ENCODE data around the gene SLC4A2.

The SLC4A2 gene

DNA sequence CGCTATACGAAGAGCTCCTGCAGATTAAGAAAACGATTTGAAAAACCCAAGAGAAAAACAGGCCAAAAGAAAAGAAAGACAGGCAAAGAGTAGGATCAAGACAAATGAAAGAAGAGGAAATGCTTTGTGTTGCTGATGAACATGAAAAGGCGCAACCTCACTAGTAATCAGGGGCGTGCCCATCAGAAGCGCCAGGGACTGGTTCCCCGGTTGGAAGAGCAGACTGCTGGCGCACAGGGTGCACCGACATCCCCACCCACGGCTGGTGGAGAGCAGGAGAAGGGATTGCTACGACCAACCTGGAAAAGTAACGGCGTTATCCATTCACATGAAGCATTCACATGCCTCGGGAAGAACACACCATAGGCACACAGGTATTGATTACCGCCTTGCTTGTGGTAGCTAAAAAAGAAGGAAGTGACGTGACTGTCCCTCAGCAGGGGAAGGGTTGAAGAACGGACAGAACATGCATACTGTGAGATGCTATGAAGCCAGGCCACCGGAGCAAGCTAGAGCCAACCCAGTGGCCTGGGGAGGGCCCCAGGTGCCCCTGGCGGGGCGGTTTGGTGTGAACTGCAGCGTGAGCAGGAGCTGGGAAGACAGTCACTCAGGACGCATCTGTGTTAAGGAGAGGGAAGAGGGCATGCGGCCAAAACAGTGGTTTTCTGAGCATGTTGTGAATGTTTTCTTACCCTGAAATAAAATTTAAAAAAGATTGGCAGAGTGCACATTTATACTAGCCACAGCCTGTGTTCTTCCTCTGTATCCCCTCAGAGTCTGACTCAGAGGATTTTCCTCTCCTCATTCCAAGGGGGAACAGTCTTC is 45.2 kb downstream of the SLC4A2 start:
- Mint-ChIP-seq H3K27ac (no peak overlapping the region), H3K9me3 (no peaks in the 10 kb centered on the region), H3K4me1 (ENCODE audit: low read depth) (no peaks in the 10 kb centered on the region), H3K27me3 (ENCODE audit: low read depth) (no peaks in the 10 kb centered on the region), H3K36me3 (ENCODE audit: low read depth) (peaks cover 1% of the 10 kb centered on the region), H3K4me3 (no peak overlapping the region)

DNA sequence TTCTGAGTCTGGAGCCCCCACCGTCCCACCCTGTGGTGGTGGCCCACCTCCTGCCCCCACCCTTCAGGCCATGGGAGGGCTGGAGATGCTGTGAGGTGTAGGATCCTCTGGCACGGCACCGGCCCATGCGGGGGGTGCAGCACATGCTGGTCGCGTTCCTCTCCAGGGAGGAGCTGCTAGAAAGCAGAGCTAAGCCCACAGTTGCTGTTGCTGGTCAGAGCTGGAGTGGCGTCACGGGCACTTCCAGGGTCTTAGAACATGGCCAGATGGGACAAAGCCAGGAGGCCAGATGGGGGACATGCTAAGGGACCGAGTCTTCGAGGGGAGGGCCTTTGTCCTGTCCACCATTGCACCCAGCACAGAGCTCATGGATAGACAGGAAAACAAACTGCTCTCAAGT is 48.5 kb downstream of the SLC4A2 start:
- H3K27me3 Mint-ChIP-seq (ENCODE audit: low read depth): peaks cover 8% of the 10 kb centered on the region
- no peak overlapping the region for H3K27ac Mint-ChIP-seq
- peaks cover 3% of the 10 kb centered on the region for H3K4me1 Mint-ChIP-seq (ENCODE audit: low read depth)
- peaks cover 1% of the 10 kb centered on the region for H3K36me3 Mint-ChIP-seq (ENCODE audit: low read depth)
- no peak overlapping the region for H3K4me3 Mint-ChIP-seq
- H3K9me3 Mint-ChIP-seq: no peaks in the 10 kb centered on the region

DNA sequence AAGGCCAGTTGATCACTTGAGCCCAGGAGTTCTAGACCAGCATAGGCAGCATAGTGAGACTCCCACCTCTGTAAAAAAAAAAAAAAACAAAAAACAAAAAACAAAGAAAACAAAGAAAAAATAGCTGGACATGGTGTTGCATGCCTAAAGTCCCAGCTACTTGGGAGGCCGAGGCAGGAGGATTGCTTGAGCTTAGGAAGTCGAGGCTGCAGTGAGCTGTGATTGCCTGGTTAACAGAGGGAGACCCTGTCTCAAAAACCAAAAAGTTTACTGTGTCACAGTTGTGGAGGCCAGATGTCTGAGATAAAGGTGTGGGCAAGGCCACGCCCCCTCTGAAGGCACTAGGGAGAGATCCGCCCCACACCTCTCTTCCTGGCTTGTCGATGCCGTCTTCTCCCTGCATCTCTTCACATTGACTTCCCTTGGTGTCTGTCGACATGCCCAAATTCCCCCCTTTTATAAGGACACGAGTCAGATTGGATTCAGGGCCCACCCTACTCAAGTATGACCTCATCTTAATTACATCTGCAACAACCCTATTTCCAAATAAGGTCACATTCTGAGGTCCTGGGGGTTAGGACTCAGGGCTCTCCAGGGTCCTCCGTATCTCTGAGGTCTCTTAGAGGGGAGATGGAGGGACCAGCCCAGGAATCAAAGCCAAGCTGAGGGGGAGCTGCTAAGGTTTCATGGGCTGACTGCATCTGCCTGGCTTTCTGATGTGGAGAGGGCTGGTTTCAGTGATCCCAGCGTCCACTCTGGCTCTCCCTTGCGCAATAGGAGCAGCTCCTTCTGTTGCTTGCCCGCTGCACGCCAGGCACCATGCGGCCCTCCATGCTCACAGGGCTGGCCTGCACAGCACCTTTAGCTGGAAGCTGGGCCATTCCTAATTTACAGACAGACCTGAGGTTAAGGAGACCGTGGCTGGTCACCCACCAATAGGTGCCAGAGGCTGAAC is 50.0 kb downstream of the SLC4A2 start:
- H3K4me3 Mint-ChIP-seq: no peak overlapping the region
- peaks cover 3% of the 10 kb centered on the region for H3K4me1 Mint-ChIP-seq (ENCODE audit: low read depth)
- no peak overlapping the region for H3K27ac Mint-ChIP-seq
- H3K36me3 Mint-ChIP-seq (ENCODE audit: low read depth): peaks cover 1% of the 10 kb centered on the region
- H3K27me3 Mint-ChIP-seq (ENCODE audit: low read depth): peaks cover 20% of the 10 kb centered on the region
- no peaks in the 10 kb centered on the region for H3K9me3 Mint-ChIP-seq

DNA sequence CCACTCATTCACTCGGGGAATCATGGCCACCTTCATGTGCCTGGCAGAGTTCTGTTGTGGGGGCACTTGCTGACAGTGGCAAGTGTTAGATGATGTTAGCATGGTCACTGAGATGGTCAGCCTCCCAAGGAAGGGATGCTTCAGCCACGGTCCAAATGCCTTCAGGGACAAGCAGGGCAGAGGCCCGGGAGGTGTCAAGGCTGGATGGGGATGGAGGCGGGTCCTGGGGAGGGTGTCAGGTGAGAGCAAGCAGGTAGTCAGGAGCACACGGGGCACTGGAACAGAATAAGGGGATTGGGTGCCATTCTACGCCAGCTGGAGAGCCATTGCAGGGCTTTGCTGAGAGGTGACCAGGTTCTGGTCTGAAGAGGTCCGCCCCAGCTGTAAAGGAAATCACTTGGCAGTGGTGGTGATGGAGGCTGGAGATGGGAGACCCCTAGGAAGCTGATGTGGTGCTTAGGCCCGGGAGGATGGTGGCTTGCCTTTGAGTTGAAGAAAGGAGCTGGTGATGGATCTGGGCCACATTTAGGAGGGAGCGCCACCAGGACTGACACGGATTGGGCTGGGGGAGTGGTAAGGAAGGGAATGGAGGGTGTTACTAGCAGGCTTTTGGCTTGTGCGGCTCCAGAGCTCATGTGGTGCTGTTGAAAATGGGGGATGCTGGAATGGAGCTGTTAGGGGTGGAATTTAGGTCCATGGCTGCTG is 51.0 kb downstream of the SLC4A2 start:
- no peak overlapping the region for H3K27ac Mint-ChIP-seq
- H3K4me1 Mint-ChIP-seq (ENCODE audit: low read depth): peaks cover 3% of the 10 kb centered on the region
- no peaks in the 10 kb centered on the region for H3K9me3 Mint-ChIP-seq
- H3K4me3 Mint-ChIP-seq: no peak overlapping the region
- H3K27me3 Mint-ChIP-seq (ENCODE audit: low read depth): peaks cover 20% of the 10 kb centered on the region
- H3K36me3 Mint-ChIP-seq (ENCODE audit: low read depth): no peaks in the 10 kb centered on the region

DNA sequence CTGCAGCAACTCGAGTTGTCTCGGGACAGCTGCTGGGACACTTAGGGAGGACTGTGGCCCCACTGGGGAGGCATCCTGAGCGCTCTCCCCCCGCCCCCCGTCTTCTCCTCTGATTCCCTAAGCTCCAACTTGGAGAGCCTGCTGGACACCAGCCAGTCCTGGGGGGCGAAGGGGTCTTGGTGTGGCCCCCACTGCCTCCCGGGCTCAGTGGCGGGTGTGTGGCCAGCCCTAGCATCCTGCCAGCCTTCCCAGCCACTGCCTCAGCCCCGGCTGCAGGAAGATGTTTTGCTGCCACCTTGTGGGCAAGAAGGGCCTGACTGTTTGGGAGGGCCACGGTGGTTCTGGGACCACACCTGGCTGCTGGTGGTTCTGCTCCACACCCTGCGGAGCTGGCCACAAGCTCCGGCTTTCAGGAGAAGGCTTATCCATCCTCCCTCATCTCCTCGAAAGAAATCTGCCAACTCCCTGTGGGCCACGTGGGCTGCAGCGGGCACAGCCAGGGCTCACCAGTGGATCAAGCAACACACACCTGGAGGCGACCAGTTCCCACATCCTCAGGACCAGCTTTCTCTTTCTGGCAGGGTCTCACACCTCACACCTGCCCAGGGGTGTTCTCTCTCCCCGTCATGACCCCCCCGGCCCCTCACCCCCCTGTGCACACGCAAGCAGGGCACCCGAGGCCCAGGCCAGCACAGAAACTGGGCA is 51.7 kb downstream of the SLC4A2 start:
- Mint-ChIP-seq H3K27ac (no peak overlapping the region), H3K4me1 (ENCODE audit: low read depth) (peaks cover 3% of the 10 kb centered on the region), H3K36me3 (ENCODE audit: low read depth) (no peaks in the 10 kb centered on the region), H3K9me3 (no peaks in the 10 kb centered on the region), H3K4me3 (no peak overlapping the region), H3K27me3 (ENCODE audit: low read depth) (peaks cover 25% of the 10 kb centered on the region)

DNA sequence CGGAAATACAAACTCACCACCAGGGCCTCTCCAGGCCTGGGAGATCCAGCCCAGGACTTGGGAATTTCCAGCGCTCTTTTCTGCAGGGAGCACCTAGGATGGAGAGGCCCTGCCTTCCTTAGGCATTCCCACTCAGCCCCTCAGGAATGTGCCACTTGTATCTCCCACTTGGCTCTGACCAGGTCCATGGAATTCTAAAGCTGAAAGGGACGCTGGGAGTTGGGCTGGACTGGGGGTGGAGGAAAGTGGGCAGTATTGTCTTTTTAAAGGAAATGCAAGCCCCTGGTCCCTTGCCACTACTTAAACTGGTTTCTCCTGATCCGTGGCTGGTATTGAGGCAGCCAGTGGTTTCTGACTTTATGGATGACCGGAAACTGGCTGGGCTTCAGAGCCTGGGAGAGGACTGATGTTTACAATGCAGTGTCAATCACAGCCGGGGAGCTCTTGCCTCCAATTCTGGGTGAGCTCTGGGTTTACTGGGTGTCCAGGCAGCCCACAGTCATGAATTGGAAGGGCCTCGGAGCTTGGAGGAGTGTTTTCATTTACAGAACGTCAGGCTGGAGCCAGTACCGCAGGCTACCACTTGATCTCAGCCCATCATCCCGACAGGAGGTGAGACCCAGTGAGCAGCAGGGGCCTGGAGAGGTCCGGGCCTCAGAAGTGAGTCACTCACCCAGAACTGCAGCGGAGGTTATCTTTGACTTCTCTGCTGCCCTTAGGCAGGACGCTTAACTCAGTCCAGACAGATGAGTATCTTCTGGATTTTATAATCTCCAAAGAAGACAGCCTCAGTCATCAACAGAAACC is 54.2 kb downstream of the SLC4A2 start:
- Mint-ChIP-seq H3K4me1 (ENCODE audit: low read depth) (peaks cover 3% of the 10 kb centered on the region), H3K27me3 (ENCODE audit: low read depth) (peaks cover 25% of the 10 kb centered on the region), H3K9me3 (no peaks in the 10 kb centered on the region), H3K4me3 (no peak overlapping the region), H3K27ac (no peak overlapping the region), H3K36me3 (ENCODE audit: low read depth) (no peaks in the 10 kb centered on the region)

DNA sequence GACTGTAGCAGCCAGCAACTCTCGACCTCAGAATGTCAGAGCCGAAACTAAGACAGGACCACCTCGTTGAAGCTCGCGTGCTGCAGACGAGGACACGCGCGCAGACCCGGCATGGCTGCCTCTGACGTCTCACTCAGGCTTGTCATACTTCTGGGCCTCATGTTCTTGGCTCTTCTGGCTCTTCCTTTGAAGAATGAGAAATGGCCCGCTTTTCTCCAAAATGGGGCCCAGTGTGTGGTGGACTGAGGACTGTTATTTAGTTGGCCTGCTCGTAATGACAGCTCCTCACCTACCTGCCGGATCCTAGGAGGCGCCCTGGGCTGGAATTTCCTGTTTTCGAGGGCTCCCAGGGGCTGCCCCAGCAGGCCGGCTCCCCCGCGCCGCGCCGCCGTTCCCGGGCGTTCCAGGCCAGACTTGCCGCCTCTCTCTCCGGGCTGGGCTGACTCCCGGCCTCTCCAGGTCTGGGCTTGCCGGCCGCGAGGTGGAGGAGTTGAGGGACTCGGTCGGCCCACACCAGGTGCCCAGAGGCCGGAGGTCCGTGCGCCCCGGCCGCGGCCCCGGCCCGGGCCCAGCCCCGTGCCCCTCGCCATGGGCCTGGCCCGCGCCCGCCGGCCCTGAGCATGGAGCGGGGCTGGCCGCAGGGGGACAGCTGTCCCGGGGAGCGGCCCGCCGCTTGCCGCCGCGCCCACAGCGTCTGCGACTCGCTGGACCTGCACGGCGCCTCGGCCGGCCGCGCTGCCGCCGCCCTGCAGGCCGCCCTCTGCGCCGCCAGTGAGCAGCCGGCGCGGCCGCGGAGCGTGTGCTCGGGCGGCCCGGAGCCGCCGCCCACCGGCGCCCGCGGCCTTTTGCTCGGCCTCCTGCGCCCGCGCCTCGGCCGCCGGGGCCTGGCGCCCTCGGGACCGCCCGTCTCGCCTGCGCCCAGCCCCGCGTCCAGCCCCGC is 55.0 kb downstream of the SLC4A2 start:
- Mint-ChIP-seq H3K27ac (no peak overlapping the region), H3K4me1 (ENCODE audit: low read depth) (peaks cover 3% of the 10 kb centered on the region), H3K36me3 (ENCODE audit: low read depth) (no peaks in the 10 kb centered on the region), H3K9me3 (no peaks in the 10 kb centered on the region), H3K4me3 (no peak overlapping the region), H3K27me3 (ENCODE audit: low read depth) (peaks cover 25% of the 10 kb centered on the region)

DNA sequence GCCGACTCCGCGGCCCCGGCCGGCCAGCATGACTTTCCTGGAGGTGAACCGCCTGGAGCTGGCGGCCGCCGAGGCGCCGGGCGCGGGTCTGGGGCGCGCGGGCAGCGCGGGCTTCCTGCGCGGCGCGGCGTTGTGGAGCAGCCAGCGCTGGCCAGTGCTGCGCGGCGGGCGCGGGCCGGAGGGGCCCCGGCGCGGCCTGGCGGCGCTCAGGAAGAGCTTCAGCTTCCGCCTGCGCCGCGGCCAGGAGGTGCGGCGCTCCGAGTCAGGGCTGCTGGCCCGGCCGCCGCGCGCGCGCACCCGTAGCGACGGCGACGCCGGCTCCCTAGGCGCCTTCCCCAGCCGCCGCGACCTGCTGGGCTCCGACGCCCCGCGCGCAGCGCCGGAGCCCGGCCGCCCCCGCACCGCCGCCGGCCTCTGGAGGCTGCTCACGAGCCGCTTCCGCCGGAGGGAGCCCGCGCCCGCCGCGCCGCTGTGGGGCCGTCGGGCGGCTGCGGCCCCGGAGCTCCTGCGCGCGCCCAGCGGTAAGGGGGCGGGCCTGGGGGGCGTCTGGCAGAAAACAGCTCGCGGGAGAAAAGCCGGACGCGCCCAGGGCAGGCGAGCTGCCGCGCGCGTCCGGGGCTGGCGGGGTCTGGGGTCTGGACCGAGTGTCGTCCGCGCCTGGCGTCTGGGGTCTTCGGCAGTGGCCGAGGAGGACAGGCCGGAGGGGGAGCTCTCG is 55.9 kb downstream of the SLC4A2 start:
- no peaks in the 10 kb centered on the region for H3K36me3 Mint-ChIP-seq (ENCODE audit: low read depth)
- H3K9me3 Mint-ChIP-seq: no peaks in the 10 kb centered on the region
- H3K4me1 Mint-ChIP-seq (ENCODE audit: low read depth): peaks cover 3% of the 10 kb centered on the region
- peak overlapping the region; percentile 3 for H3K4me3 Mint-ChIP-seq
- H3K27me3 Mint-ChIP-seq (ENCODE audit: low read depth): peaks cover 25% of the 10 kb centered on the region
- H3K27ac Mint-ChIP-seq: no peak overlapping the region

DNA sequence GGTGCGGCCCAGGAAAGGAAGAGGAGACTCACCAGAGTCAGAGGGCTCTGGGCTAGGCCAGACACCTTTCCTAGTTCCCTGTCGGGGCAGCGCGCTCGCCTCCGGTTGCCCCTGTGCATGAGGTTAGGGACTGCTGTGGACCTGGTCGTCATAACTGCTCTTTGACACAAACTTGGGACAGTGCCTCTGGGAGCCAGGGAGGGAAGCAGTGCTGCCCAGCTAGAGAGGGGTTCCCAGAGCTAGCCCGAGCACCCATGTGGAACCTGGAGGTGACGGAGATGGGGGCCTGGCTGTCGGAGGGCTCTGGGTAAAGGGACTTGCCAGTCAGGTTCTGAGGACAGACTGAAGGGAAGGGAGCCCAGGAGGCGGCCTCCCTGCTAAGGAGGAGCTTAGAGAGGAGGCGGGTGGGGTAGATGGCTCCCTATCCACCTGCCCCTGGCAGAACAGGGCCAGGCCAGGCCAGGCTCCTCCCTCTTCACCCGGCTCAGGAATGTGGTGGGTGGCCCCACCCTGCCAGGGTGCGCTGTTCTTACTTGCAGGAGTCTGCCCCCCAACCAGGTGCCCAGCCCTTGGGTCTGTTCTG is 56.5 kb downstream of the SLC4A2 start:
- Mint-ChIP-seq H3K27me3 (ENCODE audit: low read depth) (peaks cover 25% of the 10 kb centered on the region), H3K4me1 (ENCODE audit: low read depth) (no peaks in the 10 kb centered on the region), H3K36me3 (ENCODE audit: low read depth) (no peaks in the 10 kb centered on the region), H3K4me3 (peak overlapping the region; percentile 3), H3K27ac (no peak overlapping the region), H3K9me3 (no peaks in the 10 kb centered on the region)

DNA sequence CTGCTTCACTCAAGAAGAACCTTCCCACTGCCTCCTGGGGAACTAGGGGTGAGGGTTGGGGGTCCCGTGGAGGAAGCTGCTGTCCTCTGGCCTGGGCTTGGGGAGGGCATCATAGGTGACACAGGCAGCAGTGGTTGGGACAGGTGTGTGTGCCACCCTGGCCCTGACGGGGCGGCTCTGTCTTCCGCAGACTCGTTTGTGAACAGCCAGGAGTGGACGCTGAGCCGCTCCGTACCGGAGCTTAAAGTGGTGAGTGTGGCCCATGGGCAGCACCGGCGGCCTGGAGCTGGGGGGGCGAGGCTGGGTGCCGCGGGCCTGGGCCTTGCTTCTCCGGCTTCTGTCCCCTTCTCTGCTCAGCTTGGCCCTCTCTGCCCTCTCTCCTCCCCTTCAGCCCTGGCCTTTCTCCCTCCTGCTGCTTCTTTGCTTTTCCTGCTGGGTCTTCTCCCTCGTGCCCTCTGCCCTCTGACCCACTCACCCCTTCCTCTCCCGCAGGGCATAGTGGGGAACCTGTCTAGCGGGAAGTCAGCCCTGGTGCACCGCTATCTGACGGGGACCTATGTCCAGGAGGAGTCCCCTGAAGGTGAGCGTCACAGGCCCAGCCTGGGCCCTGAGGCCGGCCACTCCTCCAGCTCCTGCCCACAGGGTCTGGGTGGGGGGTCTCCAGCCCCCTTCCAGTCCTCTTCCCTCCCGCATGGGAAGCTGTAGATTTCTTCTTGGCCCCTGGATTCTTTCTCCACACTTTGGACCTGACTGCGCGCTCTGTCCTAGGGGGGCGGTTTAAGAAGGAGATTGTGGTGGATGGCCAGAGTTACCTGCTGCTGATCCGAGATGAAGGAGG is 57.4 kb downstream of the SLC4A2 start:
- Mint-ChIP-seq H3K9me3 (no peaks in the 10 kb centered on the region), H3K4me1 (ENCODE audit: low read depth) (no peaks in the 10 kb centered on the region), H3K27me3 (ENCODE audit: low read depth) (peaks cover 24% of the 10 kb centered on the region), H3K4me3 (no peak overlapping the region), H3K27ac (no peak overlapping the region), H3K36me3 (ENCODE audit: low read depth) (peaks cover 2% of the 10 kb centered on the region)

DNA sequence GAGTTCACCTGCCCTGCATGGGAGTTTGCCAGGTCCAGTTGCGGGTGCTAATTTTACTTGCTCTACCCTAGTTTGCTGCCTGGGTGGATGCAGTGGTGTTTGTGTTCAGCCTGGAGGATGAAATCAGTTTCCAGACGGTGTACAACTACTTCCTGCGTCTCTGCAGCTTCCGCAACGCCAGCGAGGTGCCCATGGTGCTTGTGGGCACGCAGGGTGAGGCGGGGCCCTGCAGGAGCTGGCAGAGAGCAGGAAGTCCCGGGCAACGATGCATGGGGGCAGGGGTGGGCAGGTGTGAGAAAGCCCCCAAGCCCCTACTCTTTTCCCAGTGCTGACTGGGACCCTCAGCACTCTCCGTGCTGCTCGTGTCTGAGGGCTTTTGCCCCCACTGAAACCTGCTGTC is 58.2 kb downstream of the SLC4A2 start:
- no peaks in the 10 kb centered on the region for H3K4me1 Mint-ChIP-seq (ENCODE audit: low read depth)
- no peaks in the 10 kb centered on the region for H3K9me3 Mint-ChIP-seq
- H3K27me3 Mint-ChIP-seq (ENCODE audit: low read depth): peaks cover 20% of the 10 kb centered on the region
- H3K36me3 Mint-ChIP-seq (ENCODE audit: low read depth): peaks cover 2% of the 10 kb centered on the region
- no peak overlapping the region for H3K27ac Mint-ChIP-seq
- no peak overlapping the region for H3K4me3 Mint-ChIP-seq

All from T-helper 1 cell treated with Interleukin-12 subunit alpha and Interleukin-12 subunit beta and Interleukin-4 antibody, amounts not matched to agents 30 μg/mL and 1 μg/mL, for 36 hours (primary cell).